Measurements from ENCODE around the gene THTPA.

DNA sequence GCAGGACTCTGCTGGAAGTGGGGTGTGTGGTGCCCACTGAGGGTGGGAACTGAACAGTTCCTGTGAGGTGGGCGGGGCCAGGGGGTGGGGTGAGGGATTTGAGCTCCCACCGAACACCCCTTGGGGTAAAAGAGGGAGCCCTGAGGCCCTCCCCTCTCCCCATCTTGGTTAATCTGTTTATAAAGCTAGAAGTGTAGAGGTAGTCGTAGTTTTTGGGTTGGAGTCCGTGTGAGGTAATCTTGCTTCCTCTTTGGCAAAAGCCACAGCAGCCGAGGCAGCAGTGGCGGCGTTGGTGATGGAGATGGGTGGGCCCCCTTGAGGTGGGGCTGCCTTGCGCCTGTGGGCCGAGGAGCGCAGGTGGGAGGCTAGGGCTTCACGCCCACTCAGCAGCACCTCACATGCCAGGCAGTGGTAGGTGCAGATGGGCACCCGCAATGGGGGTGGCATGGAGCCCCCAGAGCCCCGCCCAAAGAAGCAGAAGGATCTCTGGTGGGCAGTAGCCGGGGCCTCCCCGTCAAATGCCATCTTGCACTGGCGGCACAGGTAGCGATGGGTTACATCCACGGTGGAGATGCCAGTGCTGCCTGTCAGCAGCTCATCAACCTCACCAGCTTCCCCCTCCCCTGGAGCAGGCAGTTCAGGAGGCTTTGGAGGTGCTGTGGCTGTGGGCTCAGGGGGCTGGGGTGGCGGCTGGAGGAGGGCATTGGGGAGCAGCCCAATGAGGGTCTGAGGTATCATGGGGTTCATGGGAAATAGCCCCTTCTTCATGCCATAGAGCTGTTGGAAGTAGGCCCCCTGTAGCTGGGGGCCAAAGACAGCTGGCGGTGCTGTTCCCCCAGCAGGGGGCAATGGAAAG, 34.1 kb upstream of the THTPA start:
- TF ChIP-seq, protein P1, sequence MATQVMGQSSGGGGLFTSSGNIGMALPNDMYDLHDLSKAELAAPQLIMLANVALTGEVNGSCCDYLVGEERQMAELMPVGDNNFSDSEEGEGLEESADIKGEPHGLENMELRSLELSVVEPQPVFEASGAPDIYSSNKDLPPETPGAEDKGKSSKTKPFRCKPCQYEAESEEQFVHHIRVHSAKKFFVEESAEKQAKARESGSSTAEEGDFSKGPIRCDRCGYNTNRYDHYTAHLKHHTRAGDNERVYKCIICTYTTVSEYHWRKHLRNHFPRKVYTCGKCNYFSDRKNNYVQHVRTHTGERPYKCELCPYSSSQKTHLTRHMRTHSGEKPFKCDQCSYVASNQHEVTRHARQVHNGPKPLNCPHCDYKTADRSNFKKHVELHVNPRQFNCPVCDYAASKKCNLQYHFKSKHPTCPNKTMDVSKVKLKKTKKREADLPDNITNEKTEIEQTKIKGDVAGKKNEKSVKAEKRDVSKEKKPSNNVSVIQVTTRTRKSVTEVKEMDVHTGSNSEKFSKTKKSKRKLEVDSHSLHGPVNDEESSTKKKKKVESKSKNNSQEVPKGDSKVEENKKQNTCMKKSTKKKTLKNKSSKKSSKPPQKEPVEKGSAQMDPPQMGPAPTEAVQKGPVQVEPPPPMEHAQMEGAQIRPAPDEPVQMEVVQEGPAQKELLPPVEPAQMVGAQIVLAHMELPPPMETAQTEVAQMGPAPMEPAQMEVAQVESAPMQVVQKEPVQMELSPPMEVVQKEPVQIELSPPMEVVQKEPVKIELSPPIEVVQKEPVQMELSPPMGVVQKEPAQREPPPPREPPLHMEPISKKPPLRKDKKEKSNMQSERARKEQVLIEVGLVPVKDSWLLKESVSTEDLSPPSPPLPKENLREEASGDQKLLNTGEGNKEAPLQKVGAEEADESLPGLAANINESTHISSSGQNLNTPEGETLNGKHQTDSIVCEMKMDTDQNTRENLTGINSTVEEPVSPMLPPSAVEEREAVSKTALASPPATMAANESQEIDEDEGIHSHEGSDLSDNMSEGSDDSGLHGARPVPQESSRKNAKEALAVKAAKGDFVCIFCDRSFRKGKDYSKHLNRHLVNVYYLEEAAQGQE (IDR thresholded peaks at IDR 0.05; ENCODE audit: insufficient replicate concordance, low read depth), result no peak
- TF ChIP-seq POLR2AphosphoS5 (IDR thresholded peaks at IDR 0.05; ENCODE audit: low read depth) (no peak), SPI1 (IDR thresholded peaks at IDR 0.05; ENCODE audit: borderline replicate concordance, low read depth) (no peak)
- TF ChIP-seq, protein P2, sequence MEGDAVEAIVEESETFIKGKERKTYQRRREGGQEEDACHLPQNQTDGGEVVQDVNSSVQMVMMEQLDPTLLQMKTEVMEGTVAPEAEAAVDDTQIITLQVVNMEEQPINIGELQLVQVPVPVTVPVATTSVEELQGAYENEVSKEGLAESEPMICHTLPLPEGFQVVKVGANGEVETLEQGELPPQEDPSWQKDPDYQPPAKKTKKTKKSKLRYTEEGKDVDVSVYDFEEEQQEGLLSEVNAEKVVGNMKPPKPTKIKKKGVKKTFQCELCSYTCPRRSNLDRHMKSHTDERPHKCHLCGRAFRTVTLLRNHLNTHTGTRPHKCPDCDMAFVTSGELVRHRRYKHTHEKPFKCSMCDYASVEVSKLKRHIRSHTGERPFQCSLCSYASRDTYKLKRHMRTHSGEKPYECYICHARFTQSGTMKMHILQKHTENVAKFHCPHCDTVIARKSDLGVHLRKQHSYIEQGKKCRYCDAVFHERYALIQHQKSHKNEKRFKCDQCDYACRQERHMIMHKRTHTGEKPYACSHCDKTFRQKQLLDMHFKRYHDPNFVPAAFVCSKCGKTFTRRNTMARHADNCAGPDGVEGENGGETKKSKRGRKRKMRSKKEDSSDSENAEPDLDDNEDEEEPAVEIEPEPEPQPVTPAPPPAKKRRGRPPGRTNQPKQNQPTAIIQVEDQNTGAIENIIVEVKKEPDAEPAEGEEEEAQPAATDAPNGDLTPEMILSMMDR (IDR thresholded peaks at IDR 0.05; ENCODE audit: insufficient read depth, low read length), result no peak
